Smooth muscle cell (in vitro differentiated cells): ENCODE results near the gene ZNF287. TPM values are rescaled to one million over a fixed set of nuclear protein-coding genes. Genes with fewer than 3 reads are reported as not detected.
A peak's percentile ranks its signal among the peaks of the same experiment; 100 is the strongest.

Source experiments
- DNase-seq: peaks from one replicate; lab custom pipeline; 2025; ENCODE audit not compliant: unreplicated experiment; lab: John Stamatoyannopoulos, UW
- H2AFZ ChIP-seq: fragments of 200-600 bp; sonication (generic); 2 replicates; pipeline ENCODE4 v1.6.0; 2016; ENCODE audit warnings: antibody characterized with exemption, low read depth, mild to moderate bottlenecking
- H3F3A ChIP-seq: fragments of 200-600 bp; sonication (generic); 2 replicates; pipeline ENCODE4 v1.6.0; 2017; ENCODE audit warnings: antibody characterized with exemption, low read depth
- H3K27ac ChIP-seq: fragments of 200-600 bp; sonication (generic); 2 replicates; pipeline ENCODE4 v1.5.1; 2016; ENCODE audit warnings: low read depth, mild to moderate bottlenecking
- H3K27me3 ChIP-seq: fragments of 200-600 bp; sonication (generic); 2 replicates; pipeline ENCODE4 v1.6.1; 2016; ENCODE audit warnings: low read depth, mild to moderate bottlenecking
- H3K36me3 ChIP-seq: fragments of 200-600 bp; sonication (generic); 2 replicates; pipeline ENCODE4 v1.5.1; 2016; ENCODE audit warnings: low read depth
- H3K4me1 ChIP-seq: fragments of 200-600 bp; sonication (generic); 2 replicates; pipeline ENCODE4 v1.5.1; 2016; ENCODE audit warnings: low read depth
- H3K4me2 ChIP-seq: fragments of 200-600 bp; sonication (generic); 2 replicates; pipeline ENCODE4 v1.6.0; 2016; ENCODE audit warnings: mild to moderate bottlenecking
- H3K4me3 ChIP-seq: fragments of 200-600 bp; sonication (generic); 2 replicates; pipeline ENCODE4 v1.5.1; 2016; ENCODE audit warnings: mild to moderate bottlenecking
- H3K79me2 ChIP-seq: fragments of 200-600 bp; sonication (generic); 2 replicates; pipeline ENCODE4 v1.6.0; 2016; ENCODE audit warnings: low read depth, mild to moderate bottlenecking
- H3K9ac ChIP-seq: fragments of 200-600 bp; sonication (generic); 2 replicates; pipeline ENCODE4 v1.6.0; 2016; ENCODE audit warnings: low read depth
- H3K9me3 ChIP-seq: fragments of 200-600 bp; sonication (generic); replicated peaks from 2 replicates; pipeline ENCODE4 v1.5.1; 2016; ENCODE audit warnings: low read depth
- H4K20me1 ChIP-seq: fragments of 200-600 bp; sonication (generic); 2 replicates; pipeline ENCODE4 v1.6.0; 2016; ENCODE audit warnings: low read depth
- CTCF ChIP-seq: fragments of 200-600 bp; sonication (generic); IDR thresholded peaks from 2 replicates; pipeline ENCODE4 v1.5.1; 2017; ENCODE audit warnings: borderline replicate concordance, mild to moderate bottlenecking, antibody characterized with exemption; ENCODE audit not compliant: insufficient read depth, poor library complexity, severe bottlenecking
- WGBS: methylation state at CpG from one replicate; pipeline ENCODE4 v1.1.7; 2016; ENCODE audit warnings: low lambda C conversion rate; 5-methylcytosine and 5-hydroxymethylcytosine counted together
- polyA plus RNA-seq: library from polyadenylated mRNA; unstranded; fragments of >200 nt; fragmentation: Nextera tagmentation; extraction: Ambion mirVana; gene quantifications from 2 replicates; pipeline ENCODE4 v1.2.1, GENCODE V29; 2016
- total RNA-seq: library from RNA; depleted of rRNA; stranded (reverse); fragments of >200 nt; gene quantifications from 2 replicates; pipeline ENCODE4 v1.2.3, GENCODE V29; 2014

The ZNF287 gene
- total and polyA plus RNA-seq, 2 experiments from 2014 or later: 17.7 to 25.8 TPM

GRCh38 chr17:16584273-16584995, 15.4 kb upstream of the ZNF287 start:
- no peaks in the 10 kb centered on the region for H3K9me3 ChIP-seq
- peak overlapping the region; percentile 84 for H2AFZ ChIP-seq
- no peak overlapping the region for H3K9ac ChIP-seq
- peak; percentile 70 for DNase-seq
- peaks cover 5% of the 10 kb centered on the region for H3K27me3 ChIP-seq
- peak; percentile 84 for TF ChIP-seq CTCF
- H3K4me1 ChIP-seq: no peaks in the 10 kb centered on the region
- peak overlapping the region; percentile 48 for H3K4me3 ChIP-seq
- 26% methylated on average over 39 of the region's 39 CpGs for WGBS
- no peaks in the 10 kb centered on the region for H3K79me2 ChIP-seq
- H3K27ac ChIP-seq: no peak overlapping the region
- peak overlapping the region; percentile 83 for H3K4me2 ChIP-seq
- no peaks in the 10 kb centered on the region for H3F3A ChIP-seq
- H3K36me3 ChIP-seq: no peaks in the 10 kb centered on the region
- no peaks in the 10 kb centered on the region for H4K20me1 ChIP-seq

GRCh38 chr17:16583781-16584180, 14.8 kb upstream of the ZNF287 start:
- Histone ChIP-seq H3K4me3 (peak overlapping the region; percentile 48), H3K27ac (no peak overlapping the region), H4K20me1 (no peaks in the 10 kb centered on the region), H2AFZ (peak overlapping the region; percentile 84), H3K4me2 (peak overlapping the region; percentile 83), H3K36me3 (no peaks in the 10 kb centered on the region), H3K27me3 (peaks cover 5% of the 10 kb centered on the region), H3K9ac (no peak overlapping the region), H3K9me3 (no peaks in the 10 kb centered on the region), H3K79me2 (no peaks in the 10 kb centered on the region), H3F3A (no peaks in the 10 kb centered on the region), H3K4me1 (no peaks in the 10 kb centered on the region)
- DNase-seq: no peak
- no peak for TF ChIP-seq CTCF
- 63% methylated on average over 7 of the region's 7 CpGs for WGBS

- no peaks in the 10 kb centered on the region for H3K27me3 ChIP-seq
- TF ChIP-seq CTCF: no peak
- no peaks in the 10 kb centered on the region for H3K79me2 ChIP-seq
These were observed 4.5 kb upstream of the ZNF287 start for GRCh38 chr17:16573466-16573865.

GRCh38 chr17:16569358-16569712, 331 bp upstream of the ZNF287 start:
- H3K27me3 ChIP-seq: no peaks in the 10 kb centered on the region
- H3K4me1 ChIP-seq: peaks cover 7% of the 10 kb centered on the region
- H3K4me3 ChIP-seq: no peak overlapping the region
- WGBS: 39% methylated on average over 14 of the region's 14 CpGs
- H3K36me3 ChIP-seq: peaks cover 5% of the 10 kb centered on the region
- no peak overlapping the region for H3K4me2 ChIP-seq
- DNase-seq: no peak
- H3F3A ChIP-seq: no peaks in the 10 kb centered on the region
- no peak for TF ChIP-seq CTCF
- H2AFZ ChIP-seq: no peak overlapping the region
- no peak overlapping the region for H3K9ac ChIP-seq
- no peaks in the 10 kb centered on the region for H3K9me3 ChIP-seq
- peaks cover 4% of the 10 kb centered on the region for H3K79me2 ChIP-seq
- no peaks in the 10 kb centered on the region for H4K20me1 ChIP-seq
- no peak overlapping the region for H3K27ac ChIP-seq

More at GRCh38 chr17:16573466-16573865, 4.5 kb upstream of the ZNF287 start:
- no peak for DNase-seq
- no peak overlapping the region for H3K27ac ChIP-seq
- H3K4me3 ChIP-seq: no peak overlapping the region
- no peaks in the 10 kb centered on the region for H4K20me1 ChIP-seq
- H3K4me2 ChIP-seq: no peak overlapping the region
- H2AFZ ChIP-seq: no peak overlapping the region
- H3F3A ChIP-seq: no peaks in the 10 kb centered on the region
- 80% methylated on average over 2 of the region's 2 CpGs for WGBS
- peaks cover 3% of the 10 kb centered on the region for H3K4me1 ChIP-seq
- no peaks in the 10 kb centered on the region for H3K9me3 ChIP-seq
- no peak overlapping the region for H3K9ac ChIP-seq
- H3K36me3 ChIP-seq: no peaks in the 10 kb centered on the region
